NCI-H446 (cell line): Measurements from ENCODE around the gene AQP6.

Experiments
- DNase-seq, 2 experiments: peaks; one replicate each; lab custom pipeline; 2025; lab: John Stamatoyannopoulos, UW

The AQP6 gene

GRCh38 chr12:49955899-49956662 lies 16.7 kb upstream of the AQP6 start:
- no peak for DNase-seq

GRCh38 chr12:49956663-49957569 lies 15.8 kb upstream of the AQP6 start:
- no peak for DNase-seq

GRCh38 chr12:49957570-49957967 lies 15.2 kb upstream of the AQP6 start:
- no peak for DNase-seq

- DNase-seq = no peak
These were observed 12.9 kb upstream of the AQP6 start for GRCh38 chr12:49959685-49960473.

GRCh38 chr12:49960474-49961110 lies 12.2 kb upstream of the AQP6 start:
- DNase-seq = no peak

- DNase-seq = no peak
These were observed 11.4 kb upstream of the AQP6 start, which contains the start of gene AQP5 for GRCh38 chr12:49961111-49961922. Gene AQP5 (plus strand): TSS chr12:49961872. CDS start chr12:49962018, 146 bp downstream.

- no peak for DNase-seq
These were observed 10.6 kb upstream of the AQP6 start for GRCh38 chr12:49961993-49962764.

GRCh38 chr12:49962861-49963765 lies 9.6 kb upstream of the AQP6 start:
- DNase-seq = peak in 1 of 2 experiments; percentile 79

GRCh38 chr12:49963976-49964815 lies 8.6 kb upstream of the AQP6 start:
- DNase-seq = no peak

- no peak for DNase-seq
These were observed 7.7 kb upstream of the AQP6 start for GRCh38 chr12:49964849-49965624.

GRCh38 chr12:49965836-49966235 lies 6.9 kb upstream of the AQP6 start:
- no peak for DNase-seq

GRCh38 chr12:49966511-49967041 lies 6.2 kb upstream of the AQP6 start:
- no peak for DNase-seq

GRCh38 chr12:49967042-49967776 lies 5.5 kb upstream of the AQP6 start:
- peak; percentile 72 to 90 for DNase-seq

GRCh38 chr12:49967777-49968250 lies 4.9 kb upstream of the AQP6 start:
- no peak for DNase-seq

- no peak for DNase-seq
These were observed 4.3 kb upstream of the AQP6 start for GRCh38 chr12:49968471-49968870.

- DNase-seq = no peak
These were observed 3.7 kb upstream of the AQP6 start for GRCh38 chr12:49969027-49969426.
